Sigmoid colon (tissue), 7 donors: Measurements from ENCODE around the gene NPHP4. TPM values are rescaled to one million over a fixed set of nuclear protein-coding genes. Genes with fewer than 3 reads are reported as not detected.

Experiments used
- DNase-seq: peaks from one replicate; pipeline ENCODE4 v3.0.0-alpha.2; 2019
- H3K27ac ChIP-seq, 4 donors: fragments of 200-600 bp; sonication (generic); one replicate each; pipeline ENCODE4 v1.5.1; 2016 to 2019; ENCODE audit warnings: mild to moderate bottlenecking in 1 of 4
- H3K27me3 ChIP-seq, 3 donors: fragments of 200-600 bp; sonication (generic); one replicate each; pipeline ENCODE4 v1.5.1; 2019; ENCODE audit warnings: mild to moderate bottlenecking in 1 of 3
- H3K36me3 ChIP-seq, 4 donors: fragments of 200-600 bp; sonication (generic); one replicate each; pipeline ENCODE4 v1.5.1; 2016 to 2019
- H3K4me1 ChIP-seq, 4 donors: fragments of 200-600 bp; sonication (generic); one replicate each; pipeline ENCODE4 v1.5.1; 2017 to 2019
- H3K4me3 ChIP-seq, 4 donors: fragments of 200-600 bp; sonication (generic); one replicate each; pipeline ENCODE4 v1.5.1; 2017 to 2019; ENCODE audit warnings: mild to moderate bottlenecking in 2 of 4, moderate library complexity in 1 of 4
- H3K9me3 ChIP-seq, 4 donors: fragments of 200-600 bp in 3 of 4; sonication (generic) in 3 of 4; one replicate each; pipeline versions ENCODE4 v1.5.1 to v1.6.1; 2013 to 2019
- CTCF ChIP-seq, 4 experiments: fragments of 450-650 bp in 3 of 4; fragments of 200-600 bp in 1 of 4; IDR thresholded peaks; one replicate each; pipeline ENCODE4 v1.5.1; 2016 to 2019; ENCODE audit warnings: antibody characterized with exemption in 4 of 4, mild to moderate bottlenecking in 3 of 4, moderate library complexity in 2 of 4
- EP300 ChIP-seq, 4 donors: sonication (generic); formaldehyde crosslinking; IDR thresholded peaks; one replicate each; pipeline ENCODE4 v1.6.1; 2017; ENCODE audit warnings: antibody characterized with exemption in 4 of 4
- POLR2A ChIP-seq, 2 donors: fragments of 450-650 bp; IDR thresholded peaks; one replicate each; pipeline ENCODE4 v1.6.1; 2016; ENCODE audit warnings: antibody characterized with exemption in 2 of 2, mild to moderate bottlenecking in 2 of 2, moderate library complexity in 2 of 2
- POLR2AphosphoS5 ChIP-seq, 4 donors: sonication (generic); formaldehyde crosslinking; IDR thresholded peaks; one replicate each; pipeline ENCODE4 v1.6.1; 2017; ENCODE audit warnings: antibody characterized with exemption in 4 of 4
- WGBS, 2 donors: extraction: QIAGEN DNeasy Blood & Tissue Kit; methylation state at CpG; one replicate each; pipeline ENCODE4 v1.1.7; 2013; 5-methylcytosine and 5-hydroxymethylcytosine counted together
- intact Hi-C: fragments of 100-400 bp; cut with DNase I; formaldehyde crosslinking; loops from one replicate; pipeline ENCODE4 v1.15.1; 2023
- polyA plus RNA-seq, 3 donors: library from polyadenylated mRNA; stranded (reverse); fragments of 200-250 nt; gene quantifications; one replicate each; pipeline ENCODE4 v1.2.3, GENCODE V29; 2013
- total RNA-seq, 4 donors: library from RNA; depleted of rRNA; stranded (reverse); fragments of >200 nt; gene quantifications; one replicate each; pipeline ENCODE4 v1.1.0, GENCODE V29; 2016
- donor health status: healthy with polysubstance abuse.
- donor health status: Bipolar disorder and iron deficiency.
- donor health status: healthy.

The NPHP4 gene
- total and polyA plus RNA-seq, 7 donors, result 0.60 to 12.2 (median 5.7) TPM

- intact Hi-C loops, result no loop called here
- H3K9me3 ChIP-seq, result no peaks in the 10 kb centered on the region
- 83 to 91% methylated on average over 27 of the region's 27 CpGs for WGBS, 2 donors
- H3K27ac ChIP-seq, result no peak overlapping the region
- peaks cover 0 to 34% (median 2%) of the 10 kb centered on the region in 4 donors for H3K36me3 ChIP-seq
- no peaks in the 10 kb centered on the region for H3K27me3 ChIP-seq
- no peak for DNase-seq
- H3K4me3 ChIP-seq, result no peak overlapping the region
- no peak for TF ChIP-seq POLR2AphosphoS5 (IDR thresholded peaks at IDR 0.05)
- no peak for TF ChIP-seq CTCF (IDR thresholded peaks at IDR 0.05)
- no peak for TF ChIP-seq POLR2A (IDR thresholded peaks at IDR 0.05)
- no peak for TF ChIP-seq EP300 (IDR thresholded peaks at IDR 0.05)
- H3K4me1 ChIP-seq, result no peaks in the 10 kb centered on the region
Measured at GRCh38 chr1:5861871-5862825, 130.1 kb downstream of the NPHP4 start.

GRCh38 chr1:5860277-5860676 is 131.9 kb downstream of the NPHP4 start:
- DNase-seq, result no peak
- Histone ChIP-seq H3K4me1 (no peaks in the 10 kb centered on the region), H3K4me3 (no peak overlapping the region), H3K27me3 (no peaks in the 10 kb centered on the region), H3K9me3 (no peaks in the 10 kb centered on the region), H3K36me3 (peaks cover 0 to 26% (median 2%) of the 10 kb centered on the region in 4 donors), H3K27ac (no peak overlapping the region)
- 94 to 96% methylated on average over 19 of the region's 19 CpGs for WGBS, 2 donors
- intact Hi-C loops, result no loop called here
- TF ChIP-seq EP300 (IDR thresholded peaks at IDR 0.05) (no peak), CTCF (IDR thresholded peaks at IDR 0.05) (no peak), POLR2AphosphoS5 (IDR thresholded peaks at IDR 0.05) (no peak), POLR2A (IDR thresholded peaks at IDR 0.05) (no peak)

GRCh38 chr1:5859766-5860165 is 132.5 kb downstream of the NPHP4 start:
- DNase-seq, result no peak
- no peaks in the 10 kb centered on the region for H3K9me3 ChIP-seq
- no peak overlapping the region for H3K27ac ChIP-seq
- H3K36me3 ChIP-seq, result peaks cover 0 to 21% (median 2%) of the 10 kb centered on the region in 4 donors
- WGBS, 2 donors, result 95 to 96% methylated on average over 16 of the region's 16 CpGs
- no peaks in the 10 kb centered on the region for H3K27me3 ChIP-seq
- TF ChIP-seq CTCF (IDR thresholded peaks at IDR 0.05) (no peak), POLR2AphosphoS5 (IDR thresholded peaks at IDR 0.05) (no peak), POLR2A (IDR thresholded peaks at IDR 0.05) (no peak), EP300 (IDR thresholded peaks at IDR 0.05) (no peak)
- no peaks in the 10 kb centered on the region for H3K4me1 ChIP-seq
- intact Hi-C loops, result no loop called here
- H3K4me3 ChIP-seq, result no peak overlapping the region

DNA sequence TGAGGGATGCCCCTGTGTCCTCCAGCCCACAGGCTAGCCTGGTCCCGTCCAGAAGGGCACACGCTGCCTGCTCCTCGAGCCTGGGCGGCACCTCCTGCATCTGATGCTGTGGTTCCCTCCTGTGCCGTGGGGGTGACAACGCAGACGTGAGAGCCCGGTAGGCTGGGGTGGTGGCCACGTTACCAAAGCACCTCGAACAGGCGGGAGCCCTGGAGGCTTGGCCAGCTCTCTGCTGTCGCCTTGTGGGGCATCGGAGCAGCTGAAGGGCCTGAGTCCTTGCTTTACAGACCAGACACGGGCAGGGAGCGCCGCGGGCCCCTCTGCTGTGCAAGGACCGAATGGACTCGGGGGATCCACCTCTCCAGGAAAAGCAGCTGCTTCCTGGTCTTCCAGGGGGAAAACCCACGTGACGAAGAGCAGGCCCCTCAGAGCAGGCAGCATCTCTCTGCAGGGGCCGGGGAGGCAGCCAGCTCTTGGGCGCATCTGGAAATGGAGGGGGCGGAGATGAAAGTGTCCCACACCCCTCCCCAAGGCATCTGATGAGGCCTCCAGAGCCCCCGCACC is 133.3 kb downstream of the NPHP4 start:
- WGBS, 2 donors, result 88 to 93% methylated on average over 25 of the region's 25 CpGs
- Histone ChIP-seq H3K27me3 (no peaks in the 10 kb centered on the region), H3K4me3 (no peak overlapping the region), H3K4me1 (no peaks in the 10 kb centered on the region), H3K9me3 (no peaks in the 10 kb centered on the region), H3K36me3 (peaks cover 0 to 18% (median 2%) of the 10 kb centered on the region in 4 donors), H3K27ac (no peak overlapping the region)
- intact Hi-C loops, result no loop called here
- TF ChIP-seq POLR2A (IDR thresholded peaks at IDR 0.05), result no peak
- no peak for DNase-seq

DNA sequence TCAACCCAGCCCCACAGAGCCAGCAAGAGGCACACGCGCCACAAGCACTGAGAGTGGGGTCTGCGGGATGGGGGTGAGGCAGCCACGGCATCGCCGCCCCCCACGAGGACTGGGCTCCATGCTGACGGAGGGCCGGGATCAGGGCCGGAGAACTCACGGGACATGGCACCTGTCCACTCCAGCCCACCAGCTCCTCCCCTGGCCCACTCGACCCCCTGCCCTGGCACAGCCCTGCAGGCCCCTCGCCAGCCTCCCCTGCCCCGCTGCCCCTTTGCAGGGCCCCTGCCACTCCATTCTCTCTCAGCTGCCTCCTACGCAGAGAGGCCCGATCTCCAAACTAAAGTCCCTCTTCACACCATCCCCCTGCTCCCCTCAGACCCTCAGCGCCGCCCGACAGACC is 134.0 kb downstream of the NPHP4 start:
- H3K4me1 ChIP-seq, result no peaks in the 10 kb centered on the region
- intact Hi-C loops, result no loop called here
- DNase-seq, result no peak
- H3K9me3 ChIP-seq, result no peaks in the 10 kb centered on the region
- WGBS, 2 donors, result 93 to 96% methylated on average over 19 of the region's 19 CpGs
- TF ChIP-seq POLR2AphosphoS5 (IDR thresholded peaks at IDR 0.05), result no peak
- TF ChIP-seq CTCF (IDR thresholded peaks at IDR 0.05), result no peak
- TF ChIP-seq POLR2A (IDR thresholded peaks at IDR 0.05), result no peak
- no peak for TF ChIP-seq EP300 (IDR thresholded peaks at IDR 0.05)
- no peak overlapping the region for H3K27ac ChIP-seq
- H3K4me3 ChIP-seq, result no peak overlapping the region
- no peaks in the 10 kb centered on the region for H3K27me3 ChIP-seq
- H3K36me3 ChIP-seq, result peaks cover 0 to 12% (median 2%) of the 10 kb centered on the region in 4 donors
